Endothelial cell of hepatic sinusoid (primary cell): Measurements from ENCODE around the gene PAMR1.
"Not testable (repeated sequence)": the region's sequence is repeated elsewhere in the genome, so short reads cannot be mapped to it uniquely, and the experiment has no call there.

Experiments used
- in situ Hi-C: cut with HindIII; loops from 2 replicates; pipeline ENCODE4 v1.10.0; 2017; ENCODE audit warnings: low sequenced_read_pairs

Gene PAMR1, protein sequence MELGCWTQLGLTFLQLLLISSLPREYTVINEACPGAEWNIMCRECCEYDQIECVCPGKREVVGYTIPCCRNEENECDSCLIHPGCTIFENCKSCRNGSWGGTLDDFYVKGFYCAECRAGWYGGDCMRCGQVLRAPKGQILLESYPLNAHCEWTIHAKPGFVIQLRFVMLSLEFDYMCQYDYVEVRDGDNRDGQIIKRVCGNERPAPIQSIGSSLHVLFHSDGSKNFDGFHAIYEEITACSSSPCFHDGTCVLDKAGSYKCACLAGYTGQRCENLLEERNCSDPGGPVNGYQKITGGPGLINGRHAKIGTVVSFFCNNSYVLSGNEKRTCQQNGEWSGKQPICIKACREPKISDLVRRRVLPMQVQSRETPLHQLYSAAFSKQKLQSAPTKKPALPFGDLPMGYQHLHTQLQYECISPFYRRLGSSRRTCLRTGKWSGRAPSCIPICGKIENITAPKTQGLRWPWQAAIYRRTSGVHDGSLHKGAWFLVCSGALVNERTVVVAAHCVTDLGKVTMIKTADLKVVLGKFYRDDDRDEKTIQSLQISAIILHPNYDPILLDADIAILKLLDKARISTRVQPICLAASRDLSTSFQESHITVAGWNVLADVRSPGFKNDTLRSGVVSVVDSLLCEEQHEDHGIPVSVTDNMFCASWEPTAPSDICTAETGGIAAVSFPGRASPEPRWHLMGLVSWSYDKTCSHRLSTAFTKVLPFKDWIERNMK

DNA sequence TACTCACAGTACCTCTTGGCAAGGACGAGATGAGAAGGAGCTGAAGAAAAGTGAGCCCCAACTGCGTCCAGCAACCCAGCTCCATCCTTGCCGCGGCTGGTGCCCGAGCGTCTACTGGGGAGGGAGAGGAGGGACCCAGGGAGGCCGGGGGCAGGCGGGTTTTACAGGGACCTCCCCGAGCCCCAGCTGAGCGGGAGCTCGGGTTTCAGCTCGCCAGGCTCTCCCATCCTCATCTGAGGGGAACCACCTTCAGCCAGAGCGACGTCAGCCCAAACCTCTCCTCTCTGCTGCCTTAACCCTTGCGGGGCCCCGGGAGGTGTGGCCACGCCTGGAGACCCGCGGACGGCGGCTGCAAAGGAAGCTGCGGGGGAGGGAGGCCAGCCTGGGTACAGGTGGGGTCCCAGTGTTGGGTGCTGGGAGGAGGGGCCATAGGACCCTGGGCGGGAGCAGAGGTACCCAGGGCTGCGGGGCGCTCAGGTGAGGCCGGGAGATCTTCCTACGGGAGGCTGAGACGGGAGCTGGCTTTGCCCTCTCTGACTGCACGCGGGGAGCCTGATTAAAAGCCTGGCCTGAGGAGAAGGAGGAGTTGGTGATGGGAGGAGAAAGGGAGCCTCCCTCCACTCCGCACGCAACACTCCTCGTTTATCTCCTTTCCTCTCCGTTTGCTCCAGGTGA lies at the start of gene PAMR1:
PAMR1 (minus strand) TSS at position 116 of the 675 bp plus-strand sequence; CDS start at position 85, 31 bp downstream.
- in situ Hi-C loops: no loop called here

DNA sequence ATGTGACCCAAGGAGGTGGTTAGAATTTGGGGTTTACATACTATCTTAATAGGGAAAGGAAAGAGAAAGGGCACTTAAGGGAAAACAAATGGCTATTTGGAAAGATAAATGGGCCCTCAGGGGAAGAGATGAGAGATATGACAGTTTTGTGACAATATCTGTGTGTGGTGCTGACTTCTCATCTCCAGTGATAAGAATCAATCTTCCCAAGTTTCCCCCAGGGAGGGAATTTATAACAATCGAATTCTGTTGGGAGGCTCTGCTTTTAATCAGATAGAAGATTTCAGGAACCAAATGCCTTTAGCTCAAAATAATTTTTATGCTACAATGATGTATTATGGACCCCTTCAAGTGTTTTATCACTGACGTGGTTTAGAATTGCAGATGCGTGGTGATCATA lies 46.3 kb upstream of the PAMR1 start:
- in situ Hi-C loops: no loop called here

DNA sequence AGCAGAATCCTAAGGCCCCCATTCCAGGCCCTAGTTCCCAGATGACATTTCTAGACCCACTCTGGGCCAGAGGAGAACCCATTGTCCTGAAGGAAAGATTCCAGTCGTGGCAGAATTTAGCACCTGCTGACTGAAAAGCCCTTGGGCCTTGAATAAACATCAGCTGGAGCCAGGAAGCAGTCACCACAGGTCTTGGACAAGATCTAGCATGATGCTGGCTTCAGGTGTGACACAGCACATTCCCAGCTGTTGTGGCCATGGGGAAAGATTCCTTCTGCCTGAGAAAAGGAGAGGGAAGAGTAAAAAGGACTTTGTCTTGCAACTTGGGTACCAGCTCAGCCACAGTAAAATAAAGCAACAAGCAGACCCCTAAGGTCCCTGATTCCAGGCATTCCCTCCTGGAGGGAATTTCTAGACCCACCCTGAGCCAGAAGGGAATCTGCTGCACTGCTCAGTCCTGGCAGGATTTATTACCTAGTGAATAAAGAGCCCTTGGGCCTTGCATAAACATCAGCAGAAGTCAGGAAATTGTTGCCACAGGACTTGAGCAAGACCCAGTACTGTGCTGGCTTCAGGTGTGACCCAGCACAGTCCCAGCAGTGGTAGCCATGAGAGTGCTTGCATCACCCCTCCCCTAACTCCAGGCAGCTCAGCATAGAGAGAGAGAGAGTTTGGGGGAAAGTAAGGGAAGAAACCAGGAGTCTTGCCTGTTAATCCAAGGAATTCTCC lies 42.5 kb upstream of the PAMR1 start:
- in situ Hi-C loops: no loop called here

DNA sequence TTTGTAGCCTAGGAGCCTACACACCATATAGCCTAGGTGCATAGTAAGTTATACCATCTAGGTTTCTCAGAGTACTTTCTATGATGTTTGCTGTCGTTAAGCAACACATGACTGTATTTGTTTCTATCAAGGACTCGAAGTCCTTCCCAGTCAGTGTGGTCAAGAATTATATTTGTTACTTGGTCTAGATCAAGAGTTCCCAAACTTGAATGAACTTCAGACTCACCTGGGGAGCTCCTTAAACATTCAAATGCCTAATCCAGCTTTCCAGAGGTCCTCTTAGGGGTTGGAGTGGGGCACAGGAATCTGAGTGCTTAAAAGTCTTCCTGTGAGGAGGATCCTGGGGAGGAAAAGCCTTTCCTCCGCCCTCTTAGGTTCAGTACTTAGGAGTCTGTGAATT lies 41.5 kb upstream of the PAMR1 start:
- in situ Hi-C loops: no loop called here

DNA sequence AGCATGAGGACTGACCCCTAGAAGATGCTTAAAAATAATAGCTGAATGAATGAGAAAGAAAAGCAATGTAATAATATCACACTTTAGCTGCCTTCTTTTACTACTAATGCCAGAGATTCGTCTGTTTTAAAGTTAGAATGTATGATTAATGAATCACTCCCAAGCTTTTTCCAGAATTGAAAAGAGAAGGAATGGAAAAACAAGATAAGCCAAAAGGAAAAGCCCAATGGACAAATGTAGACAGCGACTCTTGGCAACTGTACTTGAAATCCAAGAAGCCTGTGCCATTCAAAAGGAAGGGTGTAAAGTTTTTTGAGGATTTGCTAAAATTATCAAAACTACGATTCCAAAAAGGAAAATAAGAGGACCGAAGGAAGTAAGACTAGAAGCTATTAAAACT lies 40.8 kb upstream of the PAMR1 start:
- in situ Hi-C loops: no loop called here

DNA sequence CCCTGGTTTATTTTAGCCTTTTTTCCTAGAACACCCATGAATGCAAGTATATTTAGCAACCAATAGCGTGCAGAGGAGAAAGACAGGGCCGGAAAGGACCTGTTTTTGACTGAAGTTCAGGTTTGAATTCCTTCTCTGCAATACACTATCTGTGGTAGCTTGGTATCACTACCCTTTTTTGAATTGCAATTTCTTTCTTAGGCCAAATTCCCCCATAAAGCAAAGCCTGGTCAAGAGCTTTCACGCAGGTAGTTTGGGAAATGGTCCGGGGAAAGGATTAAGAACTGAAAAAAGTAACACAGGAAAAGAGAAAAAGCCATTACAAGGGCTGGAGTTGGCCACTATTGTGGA lies 38.8 kb upstream of the PAMR1 start:
- in situ Hi-C loops: no loop called here

DNA sequence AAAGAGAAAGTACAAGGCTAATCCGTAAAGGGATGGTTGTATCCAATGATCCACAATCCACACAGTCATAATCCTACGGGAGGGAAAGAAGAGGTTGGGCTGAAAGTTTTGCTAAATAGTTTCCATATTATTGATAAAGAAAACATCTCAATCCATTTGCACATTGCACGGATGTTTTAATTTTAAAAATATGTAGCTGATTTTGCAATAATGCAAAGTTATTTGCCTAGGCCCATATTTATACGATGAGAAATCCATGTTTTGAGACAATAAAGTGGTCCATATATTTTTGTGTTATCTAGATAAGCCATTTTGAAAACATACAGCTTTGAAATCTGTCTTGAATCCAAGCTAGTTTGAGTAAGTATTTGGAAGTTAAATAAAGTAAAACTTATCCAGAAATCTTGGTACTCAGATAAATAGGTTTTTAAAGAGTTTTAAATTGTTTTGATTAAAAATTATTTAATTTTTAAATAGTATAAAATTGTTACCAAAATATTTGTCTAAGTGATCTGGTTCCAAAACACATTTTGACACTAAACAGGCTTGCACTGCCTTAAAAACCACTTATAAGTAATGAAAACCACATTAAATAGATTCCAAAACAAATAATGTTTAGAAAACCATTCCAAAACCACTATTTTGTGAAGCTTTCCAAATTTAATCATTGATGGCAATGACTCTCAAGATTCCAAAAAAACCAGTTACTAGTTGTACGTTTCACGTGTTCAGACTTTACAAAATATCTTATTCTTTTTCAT lies 38.2 kb upstream of the PAMR1 start:
- in situ Hi-C loops: no loop called here

DNA sequence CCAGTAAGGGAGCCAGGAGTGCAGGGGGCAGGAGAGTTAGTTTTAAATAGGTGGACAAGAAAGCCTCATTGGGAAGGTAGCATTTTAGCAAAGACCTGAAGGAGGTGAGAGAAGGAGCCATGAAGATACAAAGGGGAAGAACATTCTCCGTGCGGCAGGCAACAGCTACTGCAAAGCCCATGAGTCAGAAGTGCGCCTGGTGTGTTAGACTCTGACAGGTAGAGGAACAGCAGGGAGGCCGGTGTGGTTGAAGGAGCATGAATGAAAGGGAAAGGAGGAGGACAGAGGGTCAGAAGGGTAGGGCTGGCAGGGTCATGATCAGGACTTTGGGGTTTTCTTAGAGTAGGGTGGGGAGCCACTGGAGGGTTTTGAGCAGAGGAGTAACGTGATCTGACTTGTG lies 34.5 kb upstream of the PAMR1 start:
- in situ Hi-C loops: no loop called here

DNA sequence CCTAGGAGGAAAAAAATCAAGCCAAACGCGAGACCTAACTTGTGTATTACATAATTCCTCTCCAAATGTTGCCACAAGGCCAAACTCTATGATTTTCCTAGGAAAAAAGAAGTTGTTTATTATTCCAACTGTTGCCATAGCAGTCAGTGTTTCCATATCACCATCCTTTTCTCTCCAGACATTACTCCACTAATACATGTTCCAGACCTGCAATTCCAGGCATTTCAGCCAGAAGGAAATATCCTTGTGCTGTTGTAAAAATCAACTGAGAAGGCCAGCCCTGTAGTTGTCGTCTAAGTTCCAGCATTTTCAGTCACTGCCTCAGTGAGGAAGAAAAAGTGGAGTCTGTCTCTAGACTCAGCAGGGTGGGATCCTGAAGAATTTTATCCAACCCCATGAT lies 33.1 kb upstream of the PAMR1 start:
- in situ Hi-C loops: no loop called here

DNA sequence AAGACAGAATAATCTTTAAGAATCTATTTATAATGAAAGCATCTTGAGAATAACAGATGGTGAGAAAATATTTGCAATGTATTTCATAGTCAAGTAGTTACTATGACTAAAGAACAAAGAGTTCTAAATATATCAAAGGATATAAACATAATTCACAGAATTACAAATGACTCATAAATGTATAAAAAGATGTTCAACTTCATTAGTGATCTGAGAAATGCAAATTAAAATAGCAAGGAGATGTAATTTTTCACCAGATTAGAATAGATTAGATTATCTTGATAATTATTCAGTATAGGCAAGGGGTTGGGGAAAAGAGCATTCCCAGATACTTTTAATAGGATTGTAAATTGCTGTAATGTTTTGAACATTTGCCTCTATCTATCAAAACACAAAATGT lies 30.1 kb upstream of the PAMR1 start:
- in situ Hi-C loops: no loop called here

DNA sequence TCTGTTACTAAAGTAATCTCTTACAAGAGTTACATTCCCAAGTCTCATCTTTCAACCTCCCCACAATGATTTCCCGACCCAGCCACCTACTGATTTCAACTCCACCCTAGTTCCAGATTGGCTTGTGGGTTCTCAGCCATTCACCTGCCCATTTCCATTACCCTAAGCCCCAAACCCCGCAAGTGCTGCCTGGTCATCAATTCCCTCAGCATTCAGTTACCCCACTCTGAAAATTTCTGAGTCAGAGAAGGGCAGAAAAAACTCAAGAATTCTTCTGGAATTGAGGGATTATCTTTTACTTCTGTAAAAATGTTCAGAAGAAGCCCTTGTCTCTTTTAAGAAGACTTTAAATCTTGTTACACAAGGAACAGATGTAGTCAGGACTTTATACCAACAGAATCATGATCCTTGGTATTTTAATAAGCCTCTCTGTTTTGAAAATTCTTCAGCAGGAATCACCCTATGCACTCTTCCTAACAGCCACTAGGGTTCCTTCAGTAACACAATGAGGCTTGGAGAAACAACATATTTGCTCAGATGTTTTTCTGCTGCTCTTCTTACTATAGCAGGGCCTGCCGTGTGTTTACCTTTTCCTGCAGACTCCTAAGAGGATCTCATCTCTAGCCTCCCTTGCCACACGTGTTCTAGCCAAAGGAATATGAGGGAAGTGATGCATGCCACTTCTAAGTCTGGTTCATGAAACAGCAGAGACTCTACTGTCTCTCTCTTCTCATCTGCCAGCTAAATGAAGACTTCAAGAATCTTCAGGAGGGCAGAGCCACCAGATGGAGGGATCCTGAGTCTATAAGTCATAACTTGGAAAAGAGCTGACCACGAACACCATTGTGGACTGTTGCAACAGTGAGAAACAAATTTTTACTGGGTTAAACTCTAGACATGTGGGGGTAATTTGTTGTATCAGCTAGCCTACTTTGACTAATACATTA lies 29.3 kb upstream of the PAMR1 start:
- in situ Hi-C loops: no loop called here

DNA sequence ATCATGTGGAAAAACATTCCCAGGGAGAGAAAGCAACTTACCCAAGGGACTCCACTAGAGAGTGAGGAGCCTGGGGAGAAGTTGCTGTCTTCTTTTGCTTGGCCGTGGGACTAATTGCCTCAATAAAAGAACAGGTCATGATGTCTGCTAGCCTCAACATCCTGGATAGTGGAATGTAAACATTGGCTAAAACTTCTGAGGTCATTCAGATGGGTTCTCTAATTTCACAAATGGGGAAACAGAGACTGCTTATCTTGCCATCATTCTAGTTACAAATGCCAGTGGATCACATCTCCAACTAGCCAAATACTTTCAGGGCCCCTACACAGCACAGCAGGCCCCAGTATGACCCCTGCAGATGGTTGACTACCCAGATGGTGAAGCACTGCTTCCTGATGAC lies 28.4 kb upstream of the PAMR1 start:
- in situ Hi-C loops: no loop called here

DNA sequence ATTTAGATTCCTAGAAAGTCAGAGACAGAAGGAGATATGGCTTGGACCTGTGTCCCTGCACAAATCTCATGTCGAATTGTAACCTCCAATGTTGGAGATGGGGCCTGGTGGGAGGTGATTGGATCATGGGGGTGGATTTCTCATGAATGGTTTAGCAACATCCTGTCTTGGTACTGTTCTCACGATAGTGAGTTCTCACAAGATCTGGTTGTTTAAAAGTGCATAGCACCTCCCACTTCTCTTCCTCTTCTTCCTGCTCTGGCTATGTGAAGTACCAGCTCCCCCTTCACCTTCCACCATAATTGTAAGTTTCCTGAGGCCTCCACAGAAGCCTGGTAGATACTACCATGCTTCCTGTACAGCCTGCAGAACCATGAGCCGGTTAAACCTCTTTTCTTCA lies 27.6 kb upstream of the PAMR1 start:
- in situ Hi-C loops: no loop called here

DNA sequence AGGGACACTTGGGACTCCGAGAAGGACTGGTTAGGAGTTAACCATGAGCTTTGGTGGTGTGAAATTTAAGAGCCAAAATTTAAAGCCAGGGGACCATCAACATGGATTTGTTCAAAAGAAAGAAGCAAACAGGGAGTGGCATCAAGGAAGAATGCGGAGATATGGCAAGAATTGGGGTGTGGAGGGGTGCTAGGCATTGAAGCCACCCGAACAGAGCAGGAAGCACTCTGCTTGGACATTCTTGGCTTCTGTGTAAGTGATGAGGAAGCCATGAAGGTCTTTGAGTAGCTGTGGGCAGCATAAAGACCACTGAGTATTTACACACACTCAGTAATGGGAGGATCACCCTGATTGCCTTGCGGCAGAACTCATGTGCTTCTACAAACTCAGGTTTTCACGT lies 27.2 kb upstream of the PAMR1 start:
- in situ Hi-C loops: no loop called here

DNA sequence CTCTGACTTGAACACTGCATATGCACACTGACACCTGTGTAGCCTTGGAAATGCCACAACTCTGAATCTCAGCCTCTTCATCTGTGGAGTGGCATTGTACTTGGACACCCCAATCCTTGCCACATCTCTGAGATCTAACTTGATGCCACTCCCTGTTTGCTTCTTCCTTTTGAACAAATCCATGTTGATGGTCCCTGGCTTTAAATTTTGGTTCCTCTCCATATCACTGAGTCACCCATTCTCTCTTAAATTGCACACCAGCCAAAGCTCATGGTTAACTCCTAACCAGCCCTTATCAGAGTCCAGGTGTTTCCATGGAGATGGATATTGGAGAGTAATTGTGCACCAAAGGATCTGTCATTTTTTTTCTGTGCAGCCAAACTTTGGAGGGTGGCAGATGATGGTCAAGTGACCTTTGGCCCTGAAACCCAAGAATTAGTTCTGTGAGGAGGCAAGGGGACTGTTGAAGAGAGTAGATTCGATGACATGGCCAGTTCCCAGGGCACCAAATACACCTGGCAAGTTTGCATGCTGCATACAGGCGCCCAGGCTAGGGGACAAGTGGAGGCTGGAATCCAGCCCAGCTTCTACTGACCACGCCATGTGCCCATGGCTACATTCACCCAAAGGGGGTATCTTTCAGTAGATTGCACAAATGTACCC lies 25.1 kb upstream of the PAMR1 start:
- in situ Hi-C loops: no loop called here

DNA sequence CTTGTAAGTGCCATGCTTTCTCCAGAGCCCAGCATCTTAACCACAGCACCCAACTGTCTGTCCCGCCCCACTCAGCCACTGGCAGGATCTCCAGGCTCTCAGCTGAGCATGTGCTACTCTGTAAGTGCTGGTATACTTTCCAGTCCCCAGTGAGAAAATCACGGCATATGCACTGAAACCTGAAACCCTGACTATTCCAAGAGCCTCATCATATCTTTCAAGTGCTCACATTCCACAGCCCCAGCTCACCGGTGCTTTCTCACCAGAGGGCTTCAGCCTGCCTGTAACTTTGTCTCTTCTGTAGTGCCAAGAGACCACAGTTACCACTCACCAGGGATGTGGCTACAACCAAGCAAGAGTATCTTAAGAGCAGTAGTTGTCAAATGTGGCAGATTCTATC lies 24.4 kb upstream of the PAMR1 start:
- in situ Hi-C loops: no loop called here

DNA sequence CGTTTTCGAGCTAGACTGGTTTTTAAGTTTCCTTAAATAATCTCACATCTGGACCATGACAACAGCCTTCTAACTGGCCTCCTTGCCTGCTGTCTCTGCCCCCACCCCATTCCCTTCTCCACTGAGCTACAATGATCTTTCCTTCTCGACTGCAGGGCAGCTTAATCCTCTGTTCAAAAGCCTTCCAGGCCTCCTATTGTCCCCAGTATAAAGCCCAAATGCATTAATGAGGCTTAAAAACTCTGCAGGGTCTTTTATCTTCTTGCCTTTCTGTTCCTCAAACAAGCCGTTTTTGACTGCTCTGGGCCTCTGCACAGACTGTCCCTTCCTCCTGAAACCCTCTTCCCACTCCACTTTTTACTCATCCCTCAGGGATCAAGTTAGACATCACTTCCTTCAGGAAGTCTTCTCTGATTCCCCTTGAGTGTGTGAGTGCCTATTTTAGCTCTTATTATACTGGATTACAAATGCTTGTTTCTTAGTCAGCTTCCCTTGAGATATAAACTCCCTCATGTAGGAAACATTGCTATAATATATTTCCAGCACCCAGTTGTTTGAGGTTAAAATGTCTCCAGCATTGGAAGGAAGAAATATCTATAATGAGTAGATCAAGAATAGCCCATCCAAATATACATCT lies 23.6 kb upstream of the PAMR1 start:
- in situ Hi-C loops: no loop called here

DNA sequence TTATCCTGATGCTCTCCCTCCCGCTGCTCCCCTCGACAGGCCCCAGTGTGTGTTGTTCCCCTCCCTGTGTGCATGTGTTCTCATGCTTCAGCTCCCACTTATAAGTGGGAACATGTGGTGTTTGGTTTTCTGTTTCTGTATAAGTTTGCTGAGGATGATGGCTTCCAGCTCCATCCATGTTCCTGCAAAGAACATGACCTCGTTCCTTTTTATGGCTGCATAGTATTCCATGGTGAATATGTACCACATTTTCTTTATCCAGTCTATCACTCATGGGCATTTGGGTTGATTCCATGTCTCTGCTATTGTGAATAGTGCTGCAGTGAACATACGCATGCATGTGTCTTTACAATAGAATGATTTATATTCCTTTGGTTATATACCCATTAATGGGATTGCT lies 22.6 kb upstream of the PAMR1 start:
- in situ Hi-C loops: not testable (repeated sequence)

DNA sequence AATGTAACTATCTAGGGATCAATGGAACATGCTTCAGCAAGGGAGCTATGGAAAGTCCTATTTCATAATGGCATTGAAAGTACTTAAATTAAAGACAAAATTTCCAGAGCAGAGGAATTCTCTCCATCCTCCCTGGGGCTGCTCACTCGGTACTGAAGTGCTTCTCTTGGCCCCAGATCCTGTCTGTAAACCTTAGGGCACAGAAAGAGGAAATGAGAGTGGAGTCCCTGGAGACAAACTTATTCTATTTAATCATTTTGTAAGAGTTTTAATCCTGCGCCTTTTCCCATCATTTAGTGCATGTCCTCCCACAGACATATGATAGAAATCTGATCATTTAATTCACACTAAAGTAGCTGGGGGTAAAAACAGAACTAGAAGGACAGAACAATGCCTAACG lies 20.9 kb upstream of the PAMR1 start:
- in situ Hi-C loops: no loop called here
